ENCODE data around the gene PNPLA2.

DNA sequence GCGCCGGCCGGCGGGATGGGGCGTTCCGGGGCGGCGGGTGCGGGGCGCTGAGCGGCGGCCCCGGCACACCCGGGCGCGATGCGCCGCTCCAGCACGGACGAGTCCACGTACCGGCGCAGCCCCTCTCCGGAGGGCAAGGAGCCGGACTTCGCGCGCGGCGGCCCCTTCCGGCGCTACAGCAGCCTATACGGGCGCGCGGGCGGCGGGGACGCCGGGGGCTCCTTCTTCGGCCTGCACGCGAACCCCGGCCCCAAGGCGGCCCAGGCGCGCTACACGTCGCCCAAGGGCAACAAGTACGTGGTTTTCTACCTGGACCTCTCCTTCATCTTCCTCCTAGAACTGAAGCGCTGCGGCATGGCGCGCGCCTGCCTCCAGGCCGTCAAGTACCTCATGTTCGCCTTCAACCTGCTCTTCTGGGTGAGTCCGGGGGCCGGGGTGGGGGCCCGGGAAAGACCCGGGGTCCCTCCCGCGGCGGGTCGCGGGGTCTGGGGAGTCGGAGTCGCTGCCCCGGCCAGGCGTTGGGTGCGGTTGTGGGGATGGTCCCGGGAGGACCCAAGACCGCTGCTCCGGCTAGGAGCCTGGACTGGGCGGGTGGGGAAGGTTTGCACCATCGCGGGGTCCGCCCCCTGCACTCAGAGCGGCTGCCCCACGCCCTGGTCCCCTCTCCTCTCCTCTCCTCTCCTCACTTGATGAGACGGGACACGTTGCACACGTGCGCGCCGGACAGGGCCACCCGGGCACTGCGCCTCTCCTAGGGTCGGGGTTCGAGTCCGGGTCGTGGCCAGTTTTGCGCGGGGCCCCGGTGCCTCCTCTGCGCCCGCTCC is 31.4 kb downstream of the PNPLA2 start:
- no peak for TF ChIP-seq POLR2A (IDR thresholded peaks at IDR 0.05)
- TF ChIP-seq, protein P1, sequence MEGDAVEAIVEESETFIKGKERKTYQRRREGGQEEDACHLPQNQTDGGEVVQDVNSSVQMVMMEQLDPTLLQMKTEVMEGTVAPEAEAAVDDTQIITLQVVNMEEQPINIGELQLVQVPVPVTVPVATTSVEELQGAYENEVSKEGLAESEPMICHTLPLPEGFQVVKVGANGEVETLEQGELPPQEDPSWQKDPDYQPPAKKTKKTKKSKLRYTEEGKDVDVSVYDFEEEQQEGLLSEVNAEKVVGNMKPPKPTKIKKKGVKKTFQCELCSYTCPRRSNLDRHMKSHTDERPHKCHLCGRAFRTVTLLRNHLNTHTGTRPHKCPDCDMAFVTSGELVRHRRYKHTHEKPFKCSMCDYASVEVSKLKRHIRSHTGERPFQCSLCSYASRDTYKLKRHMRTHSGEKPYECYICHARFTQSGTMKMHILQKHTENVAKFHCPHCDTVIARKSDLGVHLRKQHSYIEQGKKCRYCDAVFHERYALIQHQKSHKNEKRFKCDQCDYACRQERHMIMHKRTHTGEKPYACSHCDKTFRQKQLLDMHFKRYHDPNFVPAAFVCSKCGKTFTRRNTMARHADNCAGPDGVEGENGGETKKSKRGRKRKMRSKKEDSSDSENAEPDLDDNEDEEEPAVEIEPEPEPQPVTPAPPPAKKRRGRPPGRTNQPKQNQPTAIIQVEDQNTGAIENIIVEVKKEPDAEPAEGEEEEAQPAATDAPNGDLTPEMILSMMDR (IDR thresholded peaks at IDR 0.05), result no peak

All from Peyer's patch (tissue), 4 donors.